ENCODE results near the gene PLSCR1. TPM values are rescaled to one million over a fixed set of nuclear protein-coding genes. Genes with fewer than 3 reads are reported as not detected.

Gene PLSCR1, protein sequence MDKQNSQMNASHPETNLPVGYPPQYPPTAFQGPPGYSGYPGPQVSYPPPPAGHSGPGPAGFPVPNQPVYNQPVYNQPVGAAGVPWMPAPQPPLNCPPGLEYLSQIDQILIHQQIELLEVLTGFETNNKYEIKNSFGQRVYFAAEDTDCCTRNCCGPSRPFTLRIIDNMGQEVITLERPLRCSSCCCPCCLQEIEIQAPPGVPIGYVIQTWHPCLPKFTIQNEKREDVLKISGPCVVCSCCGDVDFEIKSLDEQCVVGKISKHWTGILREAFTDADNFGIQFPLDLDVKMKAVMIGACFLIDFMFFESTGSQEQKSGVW
- total RNA-seq (2014; rRNA removed; shearing (Covaris generic)), result 52.5 and 92.2 TPM in 2 replicates

DNA sequence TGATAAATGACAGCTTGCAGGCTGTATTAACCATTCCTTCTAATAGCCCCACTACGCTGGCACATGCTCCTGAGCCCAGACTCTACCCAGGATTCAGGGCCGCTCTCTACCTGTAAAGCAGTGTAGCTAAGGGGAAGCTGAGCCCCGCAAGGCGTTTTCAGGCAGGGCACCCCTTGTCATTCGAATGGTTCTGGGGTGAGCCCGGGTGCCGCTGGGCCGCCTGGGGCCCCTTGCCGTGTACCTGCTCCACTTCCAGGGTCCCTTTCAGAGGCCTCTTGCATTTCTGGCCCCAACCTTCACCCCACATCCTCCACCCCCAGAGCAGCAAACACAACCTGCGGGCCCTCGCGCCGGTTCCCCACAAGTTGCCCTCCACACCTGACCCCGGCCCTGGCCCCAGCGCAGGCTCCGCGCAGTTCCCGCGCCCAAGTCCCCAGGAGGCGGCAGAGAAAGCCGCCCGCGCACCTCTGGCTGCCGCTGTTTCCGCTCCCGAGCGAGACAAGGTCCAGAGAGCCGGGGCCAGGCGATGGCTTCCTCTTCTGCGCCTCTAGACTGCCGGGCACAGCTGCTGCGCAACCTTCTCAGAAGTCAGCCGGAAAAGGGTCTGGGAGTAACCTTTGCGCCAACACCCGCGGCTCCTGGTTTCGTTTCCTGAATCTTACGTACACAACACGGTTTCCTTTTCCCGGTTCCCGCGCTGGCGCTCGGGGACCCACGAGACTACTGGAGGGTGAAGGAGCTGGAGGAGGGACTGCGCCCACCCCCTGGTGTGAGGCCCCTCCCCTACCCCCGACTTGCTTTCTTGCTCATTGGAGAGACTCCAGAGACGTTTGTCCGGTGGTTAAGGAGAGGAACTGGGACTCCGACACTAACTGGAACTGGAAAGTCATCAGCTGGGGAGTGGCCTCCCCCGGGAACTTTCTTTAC, at the start of gene PLSCR1:
Gene PLSCR1, minus strand, starts transcription at position 606 of the 927 bp plus-strand sequence. CDS start 8,055 bp downstream, outside the sequence.
- DNase-seq (ENCODE audit: low read depth), result peak; percentile 98

DNA sequence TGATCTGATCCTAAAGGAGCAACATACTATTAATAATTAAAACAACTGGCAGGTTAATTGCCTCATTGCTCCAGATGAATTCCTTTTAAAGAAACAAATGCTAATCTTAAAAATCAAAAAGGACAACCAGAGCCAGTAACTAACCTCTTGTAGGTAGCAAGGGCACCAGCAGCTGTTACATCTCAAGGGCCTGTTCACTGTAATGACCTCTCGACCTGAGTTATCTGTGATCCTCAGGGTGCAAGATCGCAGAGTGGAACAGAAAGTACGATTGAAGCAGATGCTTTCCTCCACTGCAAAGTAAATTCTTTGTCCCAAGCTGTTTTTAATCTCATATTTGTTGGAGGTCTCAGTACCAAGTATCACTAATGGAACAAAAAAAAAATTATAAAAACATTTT, 49.4 kb upstream of the PLSCR1 start:
- no peak for DNase-seq (ENCODE audit: low read depth)

DNA sequence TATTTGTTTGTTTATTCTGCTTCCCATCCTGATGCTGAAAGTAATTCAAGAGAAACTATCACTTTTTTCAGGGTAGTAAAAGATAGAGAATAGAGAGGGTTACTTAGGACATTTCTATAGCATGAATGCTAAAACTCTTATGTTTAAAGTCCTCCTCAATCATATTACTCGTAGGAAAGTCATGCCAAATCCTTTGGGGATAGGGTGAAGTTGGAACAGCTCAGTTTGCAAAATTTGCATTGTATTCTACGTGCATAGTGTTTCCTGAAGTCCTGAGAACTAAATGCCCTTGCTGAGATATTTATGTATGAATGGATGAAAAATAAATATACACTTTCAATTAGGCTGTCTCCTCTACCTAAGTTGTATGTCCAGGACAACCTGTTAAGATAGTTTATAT, 46.1 kb upstream of the PLSCR1 start:
- no peak for DNase-seq (ENCODE audit: low read depth)

DNA sequence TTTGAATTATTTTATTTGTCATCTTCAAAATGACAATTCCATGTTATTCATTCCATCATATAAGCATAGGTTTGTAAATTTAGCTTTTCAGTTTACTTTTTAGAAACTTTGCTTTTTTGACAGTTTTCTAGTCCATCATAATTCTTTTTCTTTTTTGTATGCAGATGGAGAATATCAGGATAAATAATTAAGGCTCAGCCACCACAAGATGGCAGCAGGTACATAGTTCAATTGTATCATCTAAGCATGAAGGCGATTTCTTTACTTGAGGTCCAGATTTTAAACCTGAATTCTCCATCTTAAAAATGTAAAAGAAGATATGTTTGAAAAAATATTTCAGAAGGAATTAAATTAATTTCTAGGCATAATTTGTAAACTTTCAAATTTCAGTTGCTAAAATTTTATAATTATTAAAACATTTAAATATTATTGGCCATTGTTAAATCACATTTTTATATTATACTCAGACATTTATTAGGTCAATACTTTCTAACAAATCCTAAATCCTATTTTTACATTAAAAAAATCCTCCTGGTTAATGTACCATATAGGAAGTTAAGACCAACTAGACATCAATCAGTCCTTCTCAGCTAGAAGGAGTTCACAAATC, 45.6 kb upstream of the PLSCR1 start:
- DNase-seq (ENCODE audit: low read depth), result peak; percentile 43

DNA sequence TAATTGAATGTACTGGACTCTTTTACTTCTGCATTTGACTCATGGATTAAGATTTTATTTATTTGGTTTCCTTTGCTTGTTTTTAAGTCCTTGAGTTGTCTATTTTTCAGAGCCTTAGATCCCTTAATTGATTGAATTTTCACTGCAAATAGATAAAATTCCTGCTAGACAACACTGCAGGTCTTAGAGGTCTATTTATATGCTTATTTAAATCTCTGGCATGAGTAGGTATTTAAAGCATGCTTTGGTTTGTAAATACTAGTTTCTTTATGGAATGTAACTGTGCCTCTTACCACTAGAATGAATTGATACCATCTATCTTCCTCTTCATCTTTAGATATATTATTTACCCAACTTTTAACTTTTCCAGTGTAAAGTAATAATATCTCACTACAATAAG, 40.7 kb upstream of the PLSCR1 start:
- DNase-seq (ENCODE audit: low read depth), result no peak

DNA sequence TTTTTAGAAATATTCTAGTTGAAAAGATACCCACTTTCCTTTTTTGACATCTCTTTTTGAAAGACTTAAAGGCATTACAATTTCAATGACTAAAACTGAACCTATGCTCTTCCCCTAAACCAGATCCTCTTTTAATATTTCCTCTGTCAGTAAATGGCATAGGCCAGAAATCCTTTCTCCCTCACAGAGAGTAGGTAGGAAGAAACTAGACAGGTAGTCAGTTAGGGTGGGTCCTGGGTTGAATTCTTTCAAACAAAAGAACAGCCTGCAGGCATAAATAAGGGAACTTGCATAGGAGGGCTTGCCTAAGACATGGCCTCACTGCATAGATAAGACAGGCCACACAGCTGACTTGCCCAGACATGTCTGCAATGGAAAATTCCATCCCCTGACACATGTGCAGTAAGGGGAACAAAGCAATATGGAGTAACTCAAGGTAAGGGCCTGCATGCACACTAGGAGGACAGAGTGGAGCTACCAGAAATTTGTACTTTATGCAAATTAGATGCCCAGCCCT, 37.6 kb upstream of the PLSCR1 start:
- no peak for DNase-seq (ENCODE audit: low read depth)

DNA sequence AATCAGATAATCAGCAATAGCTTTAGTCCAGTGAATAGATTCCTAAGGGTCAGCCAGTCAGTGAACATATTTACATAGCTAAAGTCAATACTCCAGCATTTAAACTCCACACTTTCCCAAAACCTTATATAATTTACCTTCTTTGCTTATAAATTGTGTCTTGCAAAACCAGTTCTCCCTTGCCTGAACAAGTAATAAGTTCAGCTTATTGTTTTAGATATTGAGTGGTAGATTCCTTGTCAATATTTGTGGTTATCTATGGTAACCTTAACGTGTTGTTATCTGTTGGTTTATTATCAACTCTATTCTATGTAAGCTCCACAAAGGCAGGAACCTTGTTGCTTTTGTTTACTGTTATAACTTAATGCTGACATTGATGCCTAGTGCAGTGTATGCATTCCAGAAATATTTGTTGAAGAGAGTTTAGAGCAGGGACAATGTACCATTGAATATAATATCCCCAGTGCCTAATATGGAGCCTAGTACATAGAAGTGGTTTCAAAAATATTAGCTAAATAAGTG, 36.7 kb upstream of the PLSCR1 start:
- no peak for DNase-seq (ENCODE audit: low read depth)

DNA sequence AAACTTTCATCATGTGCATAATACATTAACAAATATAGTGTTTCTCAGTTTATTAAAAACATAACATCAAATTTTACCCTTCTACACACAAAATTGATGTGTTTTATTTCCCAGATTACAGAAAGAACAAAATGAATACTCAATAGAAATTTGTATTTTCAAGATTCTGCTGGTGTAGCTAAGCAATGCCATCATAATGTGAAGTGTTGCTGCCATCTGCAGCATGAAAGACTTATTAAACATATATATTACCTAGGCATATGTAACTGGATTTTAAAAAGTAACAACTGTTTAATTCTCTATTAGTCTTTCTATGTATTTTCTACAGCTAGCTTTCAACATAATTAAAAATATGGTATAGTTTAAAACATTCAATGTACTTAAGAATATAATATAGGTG, 33.3 kb upstream of the PLSCR1 start:
- peak; percentile 40 for DNase-seq (ENCODE audit: low read depth)

DNA sequence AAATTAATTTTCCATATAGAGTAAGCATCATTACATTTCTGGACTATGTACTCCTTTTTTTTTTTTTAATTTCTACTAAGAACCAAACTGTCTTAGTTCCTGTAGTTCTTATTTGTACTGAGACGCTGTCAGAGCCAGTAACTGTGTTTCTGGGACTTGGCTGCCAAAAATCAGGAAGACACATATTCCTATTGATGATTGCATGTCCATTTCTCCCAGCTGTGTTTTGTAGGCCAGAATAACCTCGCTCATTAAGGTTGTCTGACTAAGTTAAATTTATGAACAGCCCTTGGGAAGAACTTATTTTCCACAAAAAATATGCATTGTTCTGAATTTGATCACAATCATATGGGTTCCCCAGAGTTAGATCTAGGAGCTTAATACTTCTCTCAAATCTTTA, 31.2 kb upstream of the PLSCR1 start:
- no peak for DNase-seq (ENCODE audit: low read depth)

DNA sequence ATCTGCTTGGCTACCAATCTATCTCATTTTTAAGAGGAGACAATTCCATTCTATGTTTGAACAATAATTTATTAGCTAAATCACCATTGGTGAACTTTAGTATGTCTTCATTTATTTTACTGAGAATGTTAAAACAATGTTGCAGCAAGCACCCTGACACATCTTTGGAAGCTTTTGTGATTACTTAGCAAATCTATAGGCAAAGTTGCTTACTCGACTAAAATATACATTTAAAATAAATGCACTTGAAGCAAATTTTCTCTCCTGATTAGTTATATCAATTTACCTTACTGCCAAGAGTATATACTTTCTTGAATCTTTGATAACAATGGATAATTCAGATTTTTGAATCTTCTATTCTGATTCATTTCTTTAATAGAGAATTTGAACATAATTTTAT, 29.8 kb upstream of the PLSCR1 start:
- no peak for DNase-seq (ENCODE audit: low read depth)

DNA sequence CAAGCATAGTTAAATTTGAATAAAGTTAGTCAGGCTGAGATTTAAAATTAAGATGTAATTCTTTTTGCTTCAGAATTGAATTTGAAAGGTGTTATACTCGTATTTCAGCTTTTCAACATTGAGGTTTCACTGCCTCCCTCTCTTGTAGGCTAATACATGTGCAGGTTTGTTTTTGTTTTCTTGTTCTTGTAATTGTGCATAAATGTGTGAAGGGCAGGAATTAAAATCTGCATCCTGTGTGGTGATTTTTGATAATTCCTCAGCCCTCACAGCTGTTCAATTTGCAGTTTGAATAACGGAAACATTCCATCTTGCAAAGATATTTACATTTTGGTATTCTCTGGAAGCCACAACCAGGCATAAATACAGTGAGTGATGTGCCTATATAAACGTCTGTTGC, 24.9 kb upstream of the PLSCR1 start:
- no peak for DNase-seq (ENCODE audit: low read depth)

DNA sequence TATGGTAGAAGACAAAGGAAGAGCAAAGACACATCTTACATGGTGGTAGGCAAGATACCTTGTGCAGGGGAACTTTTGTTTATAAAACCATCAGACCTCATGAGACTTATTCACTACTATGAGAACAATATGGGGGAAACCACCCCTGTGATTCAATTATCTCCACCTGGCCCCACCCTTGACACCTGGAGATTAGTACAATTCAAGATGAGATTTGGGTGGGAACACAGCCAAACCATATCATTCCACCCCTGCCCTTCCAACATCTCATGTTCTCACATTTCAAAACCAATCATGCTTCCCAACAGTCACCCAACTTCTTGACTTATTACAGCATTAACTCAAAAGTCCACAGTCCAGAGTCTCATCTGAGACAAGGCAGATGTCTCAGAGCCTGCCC, 21.7 kb upstream of the PLSCR1 start:
- DNase-seq (ENCODE audit: low read depth), result no peak

DNA sequence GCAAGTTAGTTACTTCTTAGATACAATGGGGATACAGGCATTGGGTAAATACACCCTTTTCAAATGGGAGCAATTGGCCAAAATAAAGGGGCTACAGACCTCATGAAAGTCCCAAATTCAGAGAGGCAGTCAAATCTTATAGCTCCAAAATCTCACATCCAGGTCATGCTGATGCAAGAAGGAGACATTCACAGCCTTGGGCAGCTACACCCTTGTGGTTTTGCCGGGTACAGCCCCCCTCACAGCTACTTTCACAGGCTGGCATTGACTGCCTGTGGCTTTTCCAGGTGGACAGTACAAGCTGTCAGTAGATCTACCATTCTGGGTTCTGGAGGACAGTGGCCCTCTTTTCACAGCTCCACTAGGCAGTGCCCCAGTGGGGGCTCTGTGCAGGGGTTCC, 17.5 kb upstream of the PLSCR1 start:
- no peak for DNase-seq (ENCODE audit: low read depth)

DNA sequence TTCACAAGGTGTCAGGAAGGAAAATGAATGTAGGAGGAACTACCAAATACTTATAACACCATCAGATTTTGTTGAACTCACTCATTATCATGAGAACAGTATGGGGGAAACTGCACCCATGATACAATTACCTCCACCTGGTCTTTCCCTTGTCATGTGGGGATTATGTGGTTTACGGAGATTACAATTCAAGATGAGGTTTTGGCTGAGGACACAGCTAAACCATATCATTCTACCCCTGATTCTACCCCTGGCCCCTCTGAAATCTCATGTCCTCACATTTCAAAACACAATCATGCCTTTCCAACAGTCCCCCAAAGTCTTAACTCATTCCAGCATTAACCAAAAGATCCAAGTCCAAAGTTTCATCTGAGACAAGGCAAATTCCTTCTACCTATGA, 17.1 kb upstream of the PLSCR1 start:
- no peak for DNase-seq (ENCODE audit: low read depth)

DNA sequence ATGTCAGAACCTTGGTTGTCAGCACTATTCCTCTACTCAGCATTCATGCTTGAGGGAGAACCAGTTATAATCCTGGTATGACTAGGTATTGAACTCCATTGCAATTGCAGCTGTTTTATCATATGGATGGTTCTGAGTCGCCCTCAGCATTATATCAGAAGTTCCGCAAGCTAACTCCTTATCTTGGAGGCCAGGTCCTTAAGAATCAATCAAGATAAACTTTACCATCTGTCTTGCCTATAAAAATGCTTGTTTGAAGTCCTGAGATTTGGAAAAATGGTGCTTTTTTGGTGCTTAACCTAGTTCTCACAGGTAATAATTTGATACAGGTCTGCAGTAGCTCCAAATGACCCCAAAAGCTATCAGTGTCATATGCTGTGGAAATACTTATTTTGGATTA, 16.3 kb upstream of the PLSCR1 start:
- no peak for DNase-seq (ENCODE audit: low read depth)

DNA sequence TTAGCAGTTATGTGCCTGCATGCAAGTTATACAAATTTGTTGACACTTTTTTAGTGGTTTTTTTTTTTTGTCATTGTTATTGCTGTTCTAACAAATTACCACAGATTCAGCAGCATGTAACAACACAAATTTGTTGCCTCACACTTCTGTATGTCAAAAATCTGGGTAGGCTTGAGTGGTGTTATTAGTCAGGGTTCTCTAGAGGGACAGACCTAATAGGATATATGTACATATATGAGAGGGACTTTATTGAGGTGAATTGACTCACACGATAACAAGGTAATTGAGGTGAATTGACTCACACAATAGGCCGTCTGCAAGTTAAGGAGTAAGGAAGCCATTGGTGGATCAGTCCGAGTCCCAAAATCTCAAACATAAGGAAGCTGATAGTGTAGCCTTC, 15.0 kb upstream of the PLSCR1 start:
- DNase-seq (ENCODE audit: low read depth), result no peak

DNA sequence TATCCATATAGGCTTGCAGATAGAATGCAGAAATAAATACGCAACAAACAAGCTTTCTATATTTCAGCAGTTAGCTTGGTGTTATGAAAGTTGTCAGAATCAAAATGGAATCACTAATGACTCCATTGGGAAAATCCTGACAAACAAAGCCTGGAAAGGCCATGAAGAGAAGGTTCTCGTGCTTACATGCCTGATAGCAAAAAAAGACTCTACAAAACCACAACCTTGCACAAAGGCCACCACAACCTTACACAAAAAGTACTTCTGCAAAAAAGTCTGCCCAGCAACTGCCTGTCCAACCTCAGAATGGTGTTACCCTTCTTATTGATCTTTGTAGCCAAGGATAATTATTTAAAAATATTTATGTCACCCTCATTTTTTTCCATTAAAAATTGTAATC, 14.4 kb upstream of the PLSCR1 start:
- DNase-seq (ENCODE audit: low read depth), result no peak

DNA sequence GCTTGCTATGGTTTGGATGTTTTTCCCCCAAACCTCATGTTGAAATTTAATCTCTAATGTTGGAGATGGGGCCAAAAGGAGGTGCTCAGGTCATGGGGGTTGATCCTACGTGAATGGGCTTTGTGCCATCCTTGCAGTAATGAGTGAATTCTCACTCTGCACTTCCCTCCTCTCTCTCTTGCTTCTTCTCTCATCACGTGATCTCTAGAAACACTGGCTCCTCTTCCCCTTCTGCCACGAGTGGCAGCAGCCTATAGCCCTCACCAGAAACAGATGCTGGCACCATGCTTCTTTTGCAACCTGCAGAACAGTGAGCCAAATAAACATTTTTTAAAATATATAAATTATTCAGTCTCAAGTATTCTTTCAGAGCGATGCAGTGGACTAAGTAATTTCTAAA, 13.3 kb upstream of the PLSCR1 start:
- DNase-seq (ENCODE audit: low read depth), result no peak

DNA sequence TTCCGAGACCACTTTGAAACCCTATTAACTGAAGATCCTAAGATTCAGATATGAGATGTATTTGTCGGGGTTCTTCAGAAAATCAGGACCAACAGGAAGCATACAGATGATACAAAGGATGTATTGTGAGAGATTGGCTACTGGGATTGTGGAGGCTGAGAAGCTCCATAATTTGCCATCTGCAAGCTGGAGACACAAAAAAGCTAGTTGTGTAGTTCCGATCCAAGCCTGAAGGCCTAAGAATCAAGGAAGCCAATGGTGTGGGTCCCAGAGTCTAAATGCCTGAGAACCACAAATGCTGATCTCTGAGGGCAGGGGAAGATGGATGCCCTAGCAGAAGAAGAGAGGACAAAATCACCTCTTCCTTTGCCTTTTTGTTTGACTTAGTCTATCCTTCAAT, 10.9 kb upstream of the PLSCR1 start:
- DNase-seq (ENCODE audit: low read depth), result no peak

DNA sequence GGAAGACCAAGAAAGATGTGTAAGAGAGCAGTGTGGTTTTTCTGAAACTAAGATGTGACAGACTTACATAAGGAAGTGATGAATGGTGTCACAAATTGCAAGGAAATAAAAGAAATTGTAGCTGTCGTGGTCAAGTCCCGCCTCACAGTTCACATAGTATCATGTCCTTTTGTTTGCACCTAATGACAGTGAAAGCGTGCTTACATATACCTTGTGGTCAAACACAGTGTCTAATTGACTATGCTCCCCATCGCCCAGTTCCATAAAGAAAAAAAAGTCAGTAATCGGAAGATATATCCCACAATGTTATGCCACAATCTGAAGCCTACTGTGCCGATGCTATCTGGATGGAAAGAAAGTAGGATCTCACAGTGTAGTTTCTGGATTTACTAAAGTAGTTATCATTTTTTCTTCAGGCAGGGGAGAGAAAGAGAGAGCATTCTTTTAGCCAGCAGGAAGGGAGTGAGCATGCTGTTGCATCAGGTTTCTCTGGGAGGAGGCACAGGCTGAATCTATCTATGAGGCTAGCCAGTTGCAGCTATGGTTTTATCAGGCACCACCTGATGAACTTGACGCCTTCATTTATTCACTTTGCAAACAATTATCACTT, 9.8 kb upstream of the PLSCR1 start:
- no peak for DNase-seq (ENCODE audit: low read depth)

DNA sequence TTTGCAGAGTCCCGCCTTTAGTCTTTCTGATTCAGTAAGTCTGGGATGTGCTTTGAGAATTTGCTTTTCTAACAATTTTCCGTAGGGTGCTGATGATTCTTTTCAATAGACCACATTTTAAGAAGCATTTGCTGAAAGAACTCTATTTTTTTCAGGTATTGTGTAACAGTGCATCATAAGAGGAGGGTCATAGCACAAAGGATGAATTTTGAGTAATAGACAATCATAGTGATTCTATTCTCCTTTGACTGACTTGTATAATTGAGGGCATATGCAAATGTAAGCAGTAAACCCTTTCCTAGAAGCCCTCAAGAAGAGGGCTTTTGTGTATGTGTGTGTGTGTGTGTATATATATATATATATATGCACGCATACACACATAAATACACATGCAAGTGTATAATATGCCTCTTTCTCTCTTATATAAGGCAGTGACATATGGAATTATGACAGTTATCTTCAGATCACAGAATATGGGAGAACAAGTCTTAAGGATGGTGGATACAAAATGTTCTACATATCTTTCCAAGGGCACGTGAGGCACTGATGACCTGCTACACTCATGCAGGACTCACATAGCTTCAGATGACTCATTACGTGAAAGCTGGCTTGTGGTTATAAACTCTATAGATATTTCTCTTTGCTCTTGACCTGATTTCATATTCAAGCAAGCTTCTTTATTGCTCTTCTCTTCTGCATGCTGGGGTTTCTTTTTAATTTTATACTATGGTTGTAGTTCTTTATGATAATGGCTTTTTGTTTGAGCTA, 6.5 kb upstream of the PLSCR1 start:
- DNase-seq (ENCODE audit: low read depth), result peak; percentile 77

All from Daoy (cell line).